Measurements from ENCODE around the gene KCNC4. TPM values are rescaled to one million over a fixed set of nuclear protein-coding genes. Genes with fewer than 3 reads are reported as not detected.

The KCNC4 gene
- total and polyA plus RNA-seq, 2 experiments from 2014 or later, result 3.4 to 11.8 TPM

- Histone ChIP-seq H3K36me3 (no peaks in the 10 kb centered on the region), H3K9me3 (ENCODE audit: low read depth) (no peaks in the 10 kb centered on the region), H3K27me3 (no peaks in the 10 kb centered on the region), H3K4me3 (no peak overlapping the region), H3K27ac (no peak overlapping the region), H3K4me1 (ENCODE audit: low read depth) (no peaks in the 10 kb centered on the region)
- no peak for TF ChIP-seq CTCF (IDR thresholded peaks at IDR 0.05; ENCODE audit: low read depth, low read length)
- DNase-seq (ENCODE audit: low read depth in 1 of 2, low spot score in 1 of 2), result peak in 1 of 2 donors; percentile 12
Observed at GRCh38 chr1:110224240-110224995, 14.3 kb downstream of the KCNC4 start.

GRCh38 chr1:110225212-110225611 is 15.1 kb downstream of the KCNC4 start:
- no peaks in the 10 kb centered on the region for H3K9me3 ChIP-seq (ENCODE audit: low read depth)
- H3K27me3 ChIP-seq, result no peaks in the 10 kb centered on the region
- H3K4me3 ChIP-seq, result no peak overlapping the region
- TF ChIP-seq CTCF (IDR thresholded peaks at IDR 0.05; ENCODE audit: low read depth, low read length), result no peak
- no peak for DNase-seq (ENCODE audit: low read depth in 1 of 2, low spot score in 1 of 2)
- no peaks in the 10 kb centered on the region for H3K36me3 ChIP-seq
- H3K4me1 ChIP-seq (ENCODE audit: low read depth), result no peaks in the 10 kb centered on the region
- H3K27ac ChIP-seq, result no peak overlapping the region

GRCh38 chr1:110225756-110226404 is 15.8 kb downstream of the KCNC4 start:
- H3K9me3 ChIP-seq (ENCODE audit: low read depth), result no peaks in the 10 kb centered on the region
- H3K27ac ChIP-seq, result no peak overlapping the region
- no peak overlapping the region for H3K4me3 ChIP-seq
- no peak for TF ChIP-seq CTCF (IDR thresholded peaks at IDR 0.05; ENCODE audit: low read depth, low read length)
- H3K36me3 ChIP-seq, result no peaks in the 10 kb centered on the region
- DNase-seq (ENCODE audit: low read depth in 1 of 2, low spot score in 1 of 2), result no peak
- H3K27me3 ChIP-seq, result no peaks in the 10 kb centered on the region
- H3K4me1 ChIP-seq (ENCODE audit: low read depth), result no peaks in the 10 kb centered on the region

- H3K27me3 ChIP-seq, result no peaks in the 10 kb centered on the region
- H3K27ac ChIP-seq, result no peak overlapping the region
- TF ChIP-seq CTCF (IDR thresholded peaks at IDR 0.05; ENCODE audit: low read depth, low read length), result no peak
- H3K9me3 ChIP-seq (ENCODE audit: low read depth), result no peaks in the 10 kb centered on the region
- no peaks in the 10 kb centered on the region for H3K4me1 ChIP-seq (ENCODE audit: low read depth)
- H3K4me3 ChIP-seq, result no peak overlapping the region
- DNase-seq (ENCODE audit: low read depth in 1 of 2, low spot score in 1 of 2), result no peak
- no peaks in the 10 kb centered on the region for H3K36me3 ChIP-seq
Observed at GRCh38 chr1:110227774-110228173, 17.7 kb downstream of the KCNC4 start.

GRCh38 chr1:110228381-110228780 is 18.3 kb downstream of the KCNC4 start:
- no peak for TF ChIP-seq CTCF (IDR thresholded peaks at IDR 0.05; ENCODE audit: low read depth, low read length)
- H3K9me3 ChIP-seq (ENCODE audit: low read depth), result no peaks in the 10 kb centered on the region
- H3K27ac ChIP-seq, result no peak overlapping the region
- no peaks in the 10 kb centered on the region for H3K27me3 ChIP-seq
- no peaks in the 10 kb centered on the region for H3K4me1 ChIP-seq (ENCODE audit: low read depth)
- DNase-seq (ENCODE audit: low read depth in 1 of 2, low spot score in 1 of 2), result no peak
- no peak overlapping the region for H3K4me3 ChIP-seq
- no peaks in the 10 kb centered on the region for H3K36me3 ChIP-seq

All from cardiac muscle cell (in vitro differentiated cells and primary cell).